Loucy (cell line): ENCODE results near the gene ITGB1.

Experiments used
- H2AFZ ChIP-seq: fragments of 200-600 bp; sonication (generic); 2 replicates; pipeline ENCODE4 v1.6.0; 2016; ENCODE audit warnings: antibody characterized with exemption, mild to moderate bottlenecking, low read length, moderate library complexity
- H3F3A ChIP-seq: fragments of 200-600 bp; 2 replicates; pipeline ENCODE4 v1.6.0; 2016; ENCODE audit warnings: antibody characterized with exemption, low read depth, mild to moderate bottlenecking
- H3K27me3 ChIP-seq: fragments of 200-600 bp; sonication (generic); 2 replicates; pipeline ENCODE4 v1.6.1; 2014; ENCODE audit warnings: low read length, mild to moderate bottlenecking; ENCODE audit not compliant: insufficient read depth, poor library complexity, severe bottlenecking
- H3K36me3 ChIP-seq: fragments of 200-600 bp; sonication (generic); 2 replicates; pipeline ENCODE4 v1.6.1; 2016; ENCODE audit warnings: low read length; ENCODE audit not compliant: insufficient read depth
- H3K4me1 ChIP-seq: fragments of 200-600 bp; sonication (generic); 2 replicates; pipeline ENCODE4 v1.5.1; 2014; ENCODE audit warnings: low read length, mild to moderate bottlenecking; ENCODE audit not compliant: insufficient read depth, poor library complexity, severe bottlenecking
- H3K4me2 ChIP-seq: fragments of 200-600 bp; sonication (generic); 2 replicates; pipeline ENCODE4 v1.6.0; 2014; ENCODE audit warnings: antibody characterized with exemption, low read length, low read depth, mild to moderate bottlenecking; ENCODE audit not compliant: poor library complexity, severe bottlenecking
- H3K4me3 ChIP-seq: fragments of 200-600 bp; sonication (generic); 2 replicates; pipeline ENCODE4 v1.5.1; 2014; ENCODE audit warnings: low read length, mild to moderate bottlenecking, mixed read lengths; ENCODE audit not compliant: poor library complexity, severe bottlenecking
- H3K79me2 ChIP-seq: fragments of 200-600 bp; sonication (generic); 2 replicates; pipeline ENCODE4 v1.6.1; 2014; ENCODE audit warnings: low read length; ENCODE audit not compliant: insufficient read depth
- H3K9ac ChIP-seq: fragments of 200-600 bp; sonication (generic); 2 replicates; pipeline ENCODE4 v1.6.0; 2014; ENCODE audit warnings: mild to moderate bottlenecking, low read depth, low read length, moderate library complexity; ENCODE audit not compliant: poor library complexity, severe bottlenecking
- H3K9me2 ChIP-seq: fragments of 200-600 bp; sonication (generic); replicated peaks from 2 replicates; pipeline ENCODE4 v1.6.1; 2016; ENCODE audit warnings: low read depth, low read length, mixed read lengths
- H3K9me3 ChIP-seq: fragments of 200-600 bp; sonication (generic); 2 replicates; pipeline ENCODE4 v1.6.1; 2014; ENCODE audit warnings: mild to moderate bottlenecking, antibody characterized with exemption, low read length, low read depth; ENCODE audit not compliant: insufficient read depth
- H4K20me1 ChIP-seq: fragments of 200-600 bp; sonication (generic); 2 replicates; pipeline ENCODE4 v1.6.0; 2014; ENCODE audit warnings: antibody characterized with exemption, low read length, mild to moderate bottlenecking; ENCODE audit not compliant: insufficient read depth, poor library complexity, severe bottlenecking
- CTCF ChIP-seq: fragments of 200-600 bp; sonication (generic); conservative IDR thresholded peaks from 2 replicates; pipeline ENCODE4 v1.5.1; 2014; ENCODE audit warnings: mild to moderate bottlenecking, antibody characterized with exemption, low read length
- EZH2phosphoT487 ChIP-seq: fragments of 200-600 bp; IDR thresholded peaks from 2 replicates; pipeline ENCODE4 v1.6.1; 2018; ENCODE audit warnings: antibody characterized with exemption, mild to moderate bottlenecking, moderate library complexity, borderline replicate concordance

The ITGB1 gene

GRCh38 chr10:32972460-32972859, 14.4 kb upstream of the ITGB1 start:
- Histone ChIP-seq H3K4me1 (peaks cover 37% of the 10 kb centered on the region), H3F3A (peaks cover 20% of the 10 kb centered on the region), H3K9me2 (no peaks in the 10 kb centered on the region), H3K27me3 (no peaks in the 10 kb centered on the region), H3K9ac (peak overlapping the region; percentile 68), H3K36me3 (no peaks in the 10 kb centered on the region), H3K79me2 (no peaks in the 10 kb centered on the region), H3K9me3 (no peaks in the 10 kb centered on the region), H3K4me3 (peak overlapping the region; percentile 46), H4K20me1 (no peaks in the 10 kb centered on the region), H2AFZ (peak overlapping the region; percentile 37; the same call in 1 of the 2 replicates), H3K4me2 (peak overlapping the region; percentile 65)
- TF ChIP-seq CTCF (no peak), EZH2phosphoT487 (no peak)

- Histone ChIP-seq H3K79me2 (no peaks in the 10 kb centered on the region), H2AFZ (peak overlapping the region; percentile 37; the same call in 1 of the 2 replicates), H3K4me3 (peak overlapping the region; percentile 46), H3K9me3 (no peaks in the 10 kb centered on the region), H3K4me1 (peaks cover 37% of the 10 kb centered on the region), H3K27me3 (no peaks in the 10 kb centered on the region), H3K36me3 (no peaks in the 10 kb centered on the region), H3K9ac (peak overlapping the region; percentile 68), H3K9me2 (no peaks in the 10 kb centered on the region), H3F3A (peaks cover 20% of the 10 kb centered on the region), H3K4me2 (peak overlapping the region; percentile 65), H4K20me1 (no peaks in the 10 kb centered on the region)
- TF ChIP-seq EZH2phosphoT487 (no peak), CTCF (no peak)
These were observed 13.6 kb upstream of the ITGB1 start for GRCh38 chr10:32971536-32972091.

GRCh38 chr10:32970910-32971309, 12.9 kb upstream of the ITGB1 start:
- no peaks in the 10 kb centered on the region for H3K36me3 ChIP-seq
- no peaks in the 10 kb centered on the region for H3K9me3 ChIP-seq
- H2AFZ ChIP-seq, result no peak overlapping the region
- H4K20me1 ChIP-seq, result no peaks in the 10 kb centered on the region
- H3K9me2 ChIP-seq, result no peaks in the 10 kb centered on the region
- TF ChIP-seq CTCF, result no peak
- no peak for TF ChIP-seq EZH2phosphoT487
- peaks cover 37% of the 10 kb centered on the region for H3K4me1 ChIP-seq
- no peaks in the 10 kb centered on the region for H3K27me3 ChIP-seq
- H3F3A ChIP-seq, result peaks cover 20% of the 10 kb centered on the region
- H3K4me2 ChIP-seq, result peak overlapping the region; percentile 65
- H3K9ac ChIP-seq, result peak overlapping the region; percentile 68
- no peaks in the 10 kb centered on the region for H3K79me2 ChIP-seq
- peak overlapping the region; percentile 46 for H3K4me3 ChIP-seq
